Measurements from ENCODE around the gene TBC1D3I.
"Not testable (repeated sequence)": the region's sequence is repeated elsewhere in the genome, so short reads cannot be mapped to it uniquely, and the experiment has no call there.

The TBC1D3I gene

GRCh38 chr17:36206486-36206821, 57.9 kb downstream of the TBC1D3I start:
- DNase-seq (ENCODE audit: low read depth) = not testable (repeated sequence)

GRCh38 chr17:36205637-36206485, 58.5 kb downstream of the TBC1D3I start:
- DNase-seq (ENCODE audit: low read depth) = no peak

- no peak for DNase-seq (ENCODE audit: low read depth)
Measured at GRCh38 chr17:36204724-36205500, 59.5 kb downstream of the TBC1D3I start.
